Measurements from ENCODE around the gene CAPN11.

- TF ChIP-seq CTCF (IDR thresholded peaks at IDR 0.05; ENCODE audit: insufficient read depth, low read length, poor library complexity, severe bottlenecking) (no peak), EZH2phosphoT487 (conservative IDR thresholded peaks at IDR 0.05; ENCODE audit: low read length) (no peak)
Observed at GRCh38 chr6:44182911-44183390, 24.3 kb downstream of the CAPN11 start.

Measured in SU-DHL-6 (cell line).